T47D (cell line): ENCODE measurements around the gene CYP24A1.

ENCODE experiments used
- DNase-seq, 2 experiments: peaks; one replicate each; pipeline versions ENCODE4 v3.0.0 to v3.0.0-alpha.2; 2011 to 2012; ENCODE audit warnings: low read depth in 1 of 2, low spot score in 1 of 2
- JUND ChIP-seq: IDR thresholded peaks from 2 replicates; pipeline ENCODE4 v1.6.1; 2012; ENCODE audit warnings: low read depth
- in situ Hi-C: cut with HindIII; loops from 2 replicates; pipeline ENCODE4 v1.10.0; 2016; ENCODE audit warnings: low sequenced_read_pairs, low pct_unique_long_range_greater_than_20kb

CYP24A1 gene

GRCh38 chr20:54166987-54167662 is 6.7 kb downstream of the CYP24A1 start:
- no peak for DNase-seq
- in situ Hi-C loops: no loop called here
- no peak for TF ChIP-seq JUND

- no peak for DNase-seq
- no peak for TF ChIP-seq JUND
- in situ Hi-C loops: no loop called here
These were observed 8.0 kb downstream of the CYP24A1 start for GRCh38 chr20:54165803-54166202.

GRCh38 chr20:54165014-54165413 is 8.8 kb downstream of the CYP24A1 start:
- DNase-seq: no peak
- in situ Hi-C loops: no loop called here
- no peak for TF ChIP-seq JUND

- in situ Hi-C loops: no loop called here
- no peak for TF ChIP-seq JUND
- no peak for DNase-seq
These were observed 10.4 kb downstream of the CYP24A1 start for GRCh38 chr20:54163402-54163801.

- DNase-seq: no peak
- TF ChIP-seq JUND: no peak
- in situ Hi-C loops: no loop called here
These were observed 11.3 kb downstream of the CYP24A1 start for GRCh38 chr20:54162378-54163009.

GRCh38 chr20:54161821-54162149 is 12.0 kb downstream of the CYP24A1 start:
- TF ChIP-seq JUND: no peak
- DNase-seq: no peak
- in situ Hi-C loops: no loop called here

- in situ Hi-C loops: no loop called here
- DNase-seq: no peak
- TF ChIP-seq JUND: no peak
These were observed 12.6 kb downstream of the CYP24A1 start for GRCh38 chr20:54161008-54161820.

GRCh38 chr20:54160065-54161007 is 13.4 kb downstream of the CYP24A1 start:
- in situ Hi-C loops: no loop called here
- DNase-seq: no peak
- no peak for TF ChIP-seq JUND

GRCh38 chr20:54158856-54159418 is 14.8 kb downstream of the CYP24A1 start:
- in situ Hi-C loops: no loop called here
- no peak for DNase-seq
- no peak for TF ChIP-seq JUND

- no peak for DNase-seq
- no peak for TF ChIP-seq JUND
- in situ Hi-C loops: no loop called here
These were observed 15.6 kb downstream of the CYP24A1 start for GRCh38 chr20:54158226-54158625.

GRCh38 chr20:54156981-54157835 is 16.6 kb downstream of the CYP24A1 start:
- DNase-seq: no peak
- in situ Hi-C loops: no loop called here
- no peak for TF ChIP-seq JUND
